Activated CD4-positive, CD25-positive, alpha-beta regulatory T cell treated with anti-CD3 and anti-CD28 coated beads, Interleukin-2, amount 50 U/mL, for 72 hours (primary cell): Measurements from ENCODE around the gene SOWAHC.

Experiments used
- DNase-seq: peaks from one replicate; pipeline ENCODE4 v3.0.0; 2021

The SOWAHC gene

DNA sequence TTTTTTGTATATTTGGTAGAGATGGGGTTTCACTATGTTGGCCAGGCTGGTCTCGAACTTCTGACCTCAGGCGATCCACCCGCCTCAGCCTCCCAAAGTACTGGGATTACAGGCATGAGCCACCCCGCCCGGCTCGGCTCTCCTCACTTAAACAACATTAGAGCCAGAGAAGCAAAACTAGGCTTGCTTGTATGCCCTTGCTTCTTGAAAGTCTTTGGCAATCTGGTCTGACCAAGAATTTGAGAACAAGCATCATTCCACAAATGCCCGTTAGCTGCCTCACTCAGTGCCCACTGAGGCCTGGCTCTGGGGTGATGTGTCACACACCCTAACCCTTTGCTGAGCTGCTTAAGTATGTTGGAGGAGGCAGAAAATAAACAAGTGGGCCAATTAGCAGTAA is 33.5 kb downstream of the SOWAHC start:
- no peak for DNase-seq

- no peak for DNase-seq
Measured at GRCh38 chr2:109648041-109648527, 33.9 kb downstream of the SOWAHC start.

DNA sequence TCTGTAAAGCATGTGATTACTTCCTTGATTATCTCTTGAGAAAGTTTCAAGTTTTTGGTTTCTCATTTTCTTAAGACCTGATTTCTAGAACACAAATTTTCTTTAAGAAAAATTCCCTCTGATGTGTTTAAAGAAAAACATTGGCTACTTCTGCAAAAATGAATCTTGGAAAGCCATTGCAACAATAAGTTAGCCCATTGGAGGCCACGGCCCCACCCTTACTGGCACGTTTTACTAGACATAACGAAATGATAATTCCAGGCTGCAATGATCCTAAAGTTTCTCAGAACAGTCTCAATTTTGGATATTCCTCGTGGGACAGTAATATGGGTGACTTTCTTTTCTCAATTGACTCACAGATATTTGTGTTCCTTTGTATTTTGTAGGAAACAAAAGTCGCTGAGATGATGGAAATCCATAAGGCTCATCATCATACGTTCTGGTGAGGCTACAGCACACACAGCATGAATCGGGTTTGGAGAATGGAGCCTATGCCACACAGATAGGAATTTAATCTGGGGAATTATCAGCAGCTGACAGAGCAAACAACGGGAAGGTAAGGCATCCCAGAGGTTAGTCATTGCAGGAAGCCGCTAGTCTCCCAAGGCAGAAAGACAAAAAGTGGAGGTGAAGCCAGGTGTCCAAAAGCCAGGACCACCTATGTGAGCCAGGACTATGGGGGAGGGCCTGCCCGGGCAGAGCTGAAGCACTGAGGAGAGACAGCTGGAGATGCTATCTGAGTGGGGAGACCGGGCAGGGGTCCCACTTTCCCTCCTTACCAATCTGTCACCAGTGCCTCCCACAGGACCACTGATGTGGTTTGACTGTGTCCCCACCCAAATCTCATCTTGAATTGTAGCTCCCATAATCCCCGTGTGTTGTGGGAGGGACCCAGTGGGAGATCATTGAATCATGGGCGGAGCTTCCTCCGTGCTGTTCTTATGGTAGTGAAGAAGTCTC is 35.9 kb downstream of the SOWAHC start:
- no peak for DNase-seq

- DNase-seq, result no peak
Measured at GRCh38 chr2:109654326-109655050, 40.3 kb downstream of the SOWAHC start.

DNA sequence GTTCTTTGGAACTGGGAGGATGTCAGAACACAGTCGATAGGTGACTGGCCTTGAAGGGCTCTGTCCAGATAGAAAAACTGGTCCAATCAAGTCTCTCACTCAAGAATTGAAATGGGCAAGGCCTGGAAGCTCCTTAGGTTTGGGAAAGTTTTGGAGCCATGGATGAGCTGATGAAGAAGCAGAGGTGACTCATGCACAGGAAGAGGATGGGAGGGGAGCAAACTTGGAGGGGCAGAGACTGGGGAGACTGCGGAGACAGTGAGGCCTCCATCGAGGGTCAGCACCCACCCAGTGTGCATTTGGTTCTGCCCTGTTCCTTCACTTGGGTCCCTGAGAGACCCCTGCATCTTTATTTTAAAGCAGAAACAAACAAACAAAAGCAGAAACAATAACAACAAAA is 41.1 kb downstream of the SOWAHC start:
- DNase-seq, result no peak

- no peak for DNase-seq
Measured at GRCh38 chr2:109659396-109660045, 45.4 kb downstream of the SOWAHC start.

DNA sequence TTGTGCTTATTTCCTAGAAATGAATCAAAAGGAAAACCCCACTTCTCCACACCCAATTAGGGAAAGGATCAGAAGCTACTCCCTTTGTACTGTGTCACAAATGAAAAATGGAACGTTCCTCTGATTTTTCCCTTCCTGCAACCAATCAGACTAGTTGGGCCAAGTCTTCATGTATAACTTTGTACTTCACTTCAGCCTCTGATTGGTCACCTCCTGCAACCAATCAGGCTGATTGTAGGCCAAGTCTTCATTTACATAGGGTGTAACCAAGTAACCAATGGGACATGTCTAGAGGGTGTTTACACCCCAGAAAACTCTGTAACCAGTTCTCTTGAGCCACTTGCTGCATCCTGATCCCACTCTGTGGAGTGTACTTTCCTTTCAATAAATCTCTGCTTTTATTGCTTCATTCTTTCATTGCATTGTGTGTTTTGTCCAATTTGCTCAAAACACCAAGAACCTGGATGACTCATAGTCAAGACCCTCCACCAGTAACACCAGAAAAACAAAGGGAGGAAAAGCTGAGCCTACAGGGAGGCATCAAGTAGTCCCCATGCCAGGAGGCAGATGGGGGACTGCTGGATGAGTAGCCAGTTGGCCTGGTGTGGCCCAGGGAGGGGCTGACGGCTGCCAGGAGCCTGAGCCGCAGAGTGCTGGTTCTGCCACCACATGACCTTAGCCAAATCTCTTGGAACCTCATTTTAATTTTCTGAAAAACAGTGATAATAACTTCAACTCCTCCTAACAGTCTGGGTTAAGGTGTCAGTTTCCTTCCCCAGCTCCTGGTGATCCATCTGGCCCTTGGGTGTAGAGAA is 46.1 kb downstream of the SOWAHC start:
- no peak for DNase-seq

DNA sequence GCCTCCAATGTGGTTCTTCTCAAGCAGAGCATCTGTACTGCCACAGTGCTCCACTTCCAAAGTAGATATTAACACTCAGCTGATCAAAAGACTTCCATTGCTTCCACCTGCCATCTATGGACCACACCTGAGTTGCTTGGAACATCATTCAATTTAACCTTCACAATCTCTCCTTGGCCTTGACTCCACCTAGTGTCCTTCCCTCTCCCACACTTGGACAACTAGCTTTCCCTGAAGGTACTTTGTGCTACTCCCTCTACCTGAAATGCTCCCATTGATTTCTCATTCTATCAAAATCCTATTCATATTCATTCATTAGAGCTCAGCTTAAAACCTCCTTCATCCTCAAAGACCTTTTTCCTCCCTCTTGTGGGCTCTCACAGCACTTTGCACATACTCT is 48.7 kb downstream of the SOWAHC start:
- no peak for DNase-seq

DNA sequence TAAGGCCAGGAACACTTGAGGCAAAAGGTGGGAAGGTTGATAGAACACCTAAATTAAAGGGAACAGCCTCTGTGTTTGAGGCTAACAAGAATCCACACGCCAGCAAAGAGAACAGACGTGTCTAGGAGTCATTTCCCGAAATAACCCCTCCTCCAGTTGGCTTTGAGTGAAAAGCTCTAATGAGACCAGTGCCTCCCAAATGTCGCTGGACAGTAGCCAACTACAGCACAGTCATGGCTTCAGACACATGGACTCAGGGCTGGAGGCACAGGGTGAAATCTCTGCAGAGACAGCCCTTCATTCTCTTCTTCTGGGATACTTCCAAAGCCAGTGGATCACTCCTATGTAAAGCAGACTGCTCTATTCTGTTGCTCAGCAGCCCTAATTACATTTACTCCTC is 49.6 kb downstream of the SOWAHC start:
- no peak for DNase-seq

- DNase-seq, result no peak
Measured at GRCh38 chr2:109666466-109666865, 52.3 kb downstream of the SOWAHC start.
